GM23338 (cell line): ENCODE results near the gene SCTR. TPM values are rescaled to one million over a fixed set of nuclear protein-coding genes. Genes with fewer than 3 reads are reported as not detected.

Source experiments
- ATAC-seq: fragments of 200-7000 bp; cut with Tn5 transposase; 3 replicates; pipeline ENCODE4 v1.9.1; 2020
- DNase-seq: peaks from one replicate; pipeline ENCODE4 v3.0.0-alpha.2; 2015; ENCODE audit warnings: low spot score
- H2AFZ ChIP-seq: fragments of 200-600 bp; sonication (generic); 2 replicates; pipeline ENCODE4 v1.8.0; 2016; ENCODE audit warnings: antibody characterized with exemption, mild to moderate bottlenecking, moderate library complexity
- H3F3A ChIP-seq: fragments of 200-600 bp; sonication (generic); replicated peaks from 2 replicates; pipeline ENCODE4 v1.8.0; 2017; ENCODE audit warnings: antibody characterized with exemption, mixed run types, low read depth
- H3K27ac ChIP-seq: fragments of 200-600 bp; sonication (generic); 2 replicates; pipeline ENCODE4 v1.6.1; 2016; ENCODE audit warnings: low read depth
- H3K27me3 ChIP-seq: fragments of 200-600 bp; sonication (generic); 2 replicates; pipeline ENCODE4 v1.8.0; 2016; ENCODE audit warnings: mild to moderate bottlenecking, mixed run types, moderate library complexity; ENCODE audit not compliant: insufficient read depth
- H3K36me3 ChIP-seq: fragments of 200-600 bp; sonication (generic); 2 replicates; pipeline ENCODE4 v1.8.0; 2016; ENCODE audit warnings: mild to moderate bottlenecking; ENCODE audit not compliant: insufficient read depth
- H3K4me1 ChIP-seq: fragments of 200-600 bp; sonication (generic); 2 replicates; pipeline ENCODE4 v1.8.0; 2016; ENCODE audit warnings: mild to moderate bottlenecking, moderate library complexity; ENCODE audit not compliant: insufficient read depth
- H3K4me2 ChIP-seq: fragments of 200-600 bp; sonication (generic); 2 replicates; pipeline ENCODE4 v1.7.1; 2017; ENCODE audit warnings: mixed run types
- H3K4me3 ChIP-seq: fragments of 200-600 bp; sonication (generic); 2 replicates; pipeline ENCODE4 v1.6.1; 2016; ENCODE audit warnings: mixed run types
- H3K79me2 ChIP-seq: fragments of 200-600 bp; sonication (generic); replicated peaks from 2 replicates; pipeline ENCODE4 v1.8.0; 2017; ENCODE audit warnings: mild to moderate bottlenecking; ENCODE audit not compliant: insufficient read depth
- H3K9me2 ChIP-seq: fragments of 200-600 bp; sonication (generic); 2 replicates; pipeline ENCODE4 v1.8.0; 2017; ENCODE audit not compliant: insufficient read depth
- H4K20me1 ChIP-seq: fragments of 200-600 bp; sonication (generic); replicated peaks from 2 replicates; pipeline ENCODE4 v1.8.0; 2017; ENCODE audit warnings: mild to moderate bottlenecking; ENCODE audit not compliant: insufficient read depth
- H3K27ac Mint-ChIP-seq: 2 replicates; pipeline ENCODE4 v1.8.0; 2020; ENCODE audit warnings: inconsistent platforms, mild to moderate bottlenecking, moderate library complexity, mixed read lengths
- H3K27me3 Mint-ChIP-seq: 3 replicates; pipeline ENCODE4 v1.8.0; 2022; ENCODE audit warnings: low read depth, mild to moderate bottlenecking, moderate library complexity, mixed read lengths, inconsistent platforms; ENCODE audit not compliant: insufficient read depth, poor library complexity
- H3K36me3 Mint-ChIP-seq: 3 replicates; pipeline ENCODE4 v1.8.0; 2021; ENCODE audit warnings: low read depth, mild to moderate bottlenecking, inconsistent platforms, moderate library complexity, mixed read lengths
- H3K4me1 Mint-ChIP-seq: 3 replicates; pipeline ENCODE4 v1.8.0; 2020; ENCODE audit warnings: mild to moderate bottlenecking, inconsistent platforms, mixed read lengths
- H3K4me3 Mint-ChIP-seq: 3 replicates; pipeline ENCODE4 v1.8.0; 2021; ENCODE audit warnings: moderate library complexity, mild to moderate bottlenecking, inconsistent platforms, mixed read lengths
- H3K9me3 Mint-ChIP-seq: 3 replicates; pipeline ENCODE4 v1.8.0; 2020; ENCODE audit warnings: moderate library complexity, mild to moderate bottlenecking, inconsistent platforms, mixed read lengths
- CREB1 ChIP-seq: fragments of 250-450 bp; sonication (Bioruptor Pico); IDR thresholded peaks from 2 replicates; pipeline ENCODE4 v1.5.0; 2020; ENCODE audit warnings: low read depth, mild to moderate bottlenecking, moderate library complexity
- CTCF ChIP-seq, 2 experiments: fragments of 200-600 bp in 1 of 2; sonication (generic) in 1 of 2; conservative IDR thresholded peaks; 2 replicates each; pipeline versions ENCODE4 v1.5.1 to v1.6.1; 2016 to 2017; ENCODE audit warnings: antibody characterized with exemption in 2 of 2, low read depth in 2 of 2, mild to moderate bottlenecking in 2 of 2, moderate library complexity in 1 of 2
- ETS1 ChIP-seq: IDR thresholded peaks from 2 replicates; pipeline ENCODE4 v1.6.1; 2016; ENCODE audit warnings: antibody characterized with exemption
- EZH2 ChIP-seq: fragments of 200-600 bp; sonication (generic); IDR thresholded peaks from one replicate; pipeline ENCODE4 v1.8.0; 2017; ENCODE audit warnings: antibody characterized with exemption, mild to moderate bottlenecking, low read depth; ENCODE audit not compliant: unreplicated experiment
- EZH2phosphoT487 ChIP-seq: fragments of 200-600 bp; sonication (generic); IDR thresholded peaks from one replicate; pipeline ENCODE4 v1.8.1; 2018; ENCODE audit warnings: antibody characterized with exemption; ENCODE audit not compliant: unreplicated experiment
- JUNB ChIP-seq: IDR thresholded peaks from one replicate; pipeline ENCODE4 v1.6.1; 2016; ENCODE audit warnings: antibody characterized with exemption; ENCODE audit not compliant: unreplicated experiment
- NANOG ChIP-seq: IDR thresholded peaks from 2 replicates; pipeline ENCODE4 v1.6.1; 2016; ENCODE audit warnings: antibody characterized with exemption, borderline replicate concordance
- POLR2AphosphoS5 ChIP-seq: IDR thresholded peaks from 2 replicates; pipeline ENCODE4 v1.6.1; 2016; ENCODE audit warnings: antibody characterized with exemption, low read depth
- REST ChIP-seq: IDR thresholded peaks from one replicate; pipeline ENCODE4 v1.6.1; 2018; ENCODE audit warnings: antibody characterized with exemption; ENCODE audit not compliant: unreplicated experiment
- STAT1 ChIP-seq: IDR thresholded peaks from one replicate; pipeline ENCODE4 v1.6.1; 2016; ENCODE audit warnings: antibody characterized with exemption; ENCODE audit not compliant: unreplicated experiment
- ZNF114 ChIP-seq: fragments of 250-450 bp; sonication (Bioruptor Pico); IDR thresholded peaks from 2 replicates; pipeline ENCODE4 v1.5.0; 2020; ENCODE audit warnings: mild to moderate bottlenecking, moderate library complexity
- ZNF331 ChIP-seq: fragments of 250-450 bp; sonication (Bioruptor Pico); IDR thresholded peaks from 2 replicates; pipeline ENCODE4 v1.5.0; 2020; ENCODE audit warnings: low read depth, mild to moderate bottlenecking, moderate library complexity
- ZNF462 ChIP-seq: fragments of 250-450 bp; sonication (Bioruptor Pico); IDR thresholded peaks from 2 replicates; pipeline ENCODE4 v1.5.0; 2020; ENCODE audit warnings: mild to moderate bottlenecking, moderate library complexity
- polyA plus RNA-seq: library from polyadenylated mRNA; unstranded; fragments of >200 nt; fragmentation: Nextera tagmentation; extraction: Ambion mirVana; gene quantifications from 2 replicates; pipeline ENCODE4 v1.2.1, GENCODE V29; 2016
- total RNA-seq: library from RNA; depleted of rRNA; stranded (reverse); fragments of >200 nt; shearing (Covaris generic); gene quantifications from 2 replicates; pipeline ENCODE4 v1.2.3, GENCODE V29; 2014

The SCTR gene
- total and polyA plus RNA-seq, 2 experiments from 2014 or later, result not detected

DNA sequence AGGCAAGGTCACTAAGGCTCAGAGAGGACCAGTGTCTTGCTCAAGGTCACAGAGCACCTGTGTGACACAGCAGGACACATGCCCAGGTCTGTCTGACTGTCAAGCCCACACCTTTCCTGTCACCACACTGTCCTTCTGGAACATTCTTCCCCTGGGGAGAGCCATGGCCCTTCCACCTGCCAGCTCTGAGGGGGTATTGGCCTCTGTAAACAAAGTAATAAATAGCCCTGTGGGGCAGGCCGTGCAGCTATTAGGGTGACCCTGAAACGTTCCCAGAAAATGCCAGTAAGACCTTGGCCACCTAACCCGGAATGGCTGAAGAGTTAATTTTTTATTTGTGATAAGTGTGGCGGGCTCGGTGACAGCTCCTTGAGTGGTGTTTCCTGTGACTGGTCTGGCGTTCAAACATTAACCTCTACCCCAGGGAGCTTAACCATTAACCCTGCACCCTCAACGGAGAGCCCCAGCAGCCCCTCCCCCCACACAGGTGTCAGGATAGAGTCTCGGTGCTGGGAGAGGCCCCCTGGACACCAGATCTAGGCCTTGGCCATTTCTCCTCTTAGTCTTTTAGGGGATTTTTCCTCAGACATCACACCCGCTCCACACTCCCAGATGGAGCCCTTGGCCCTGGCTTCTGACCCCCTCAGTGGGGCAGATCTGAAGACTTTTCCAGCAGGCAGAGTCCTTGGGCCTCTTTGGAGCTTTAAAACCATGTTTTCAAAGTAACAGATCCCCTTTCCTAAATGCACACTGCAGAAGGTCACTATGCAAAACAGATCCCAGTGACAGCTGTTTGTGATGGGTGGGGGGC is 36.6 kb downstream of the SCTR start:
- Mint-ChIP-seq H3K27ac (no peak overlapping the region), H3K36me3 (no peaks in the 10 kb centered on the region), H3K27me3 (peaks cover 19% of the 10 kb centered on the region), H3K4me3 (no peak overlapping the region), H3K9me3 (no peaks in the 10 kb centered on the region), H3K4me1 (peaks cover 24% of the 10 kb centered on the region)
- TF ChIP-seq CREB1 (no peak), EZH2 (no peak), CTCF (conservative IDR thresholded peaks at IDR 0.05; ENCODE audit: low read depth in 2 of 2) (no peak), REST (no peak), ZNF114 (CRISPR knock-in tag) (no peak), ZNF462 (no peak), ETS1 (no peak), JUNB (no peak), STAT1 (no peak), NANOG (no peak), POLR2AphosphoS5 (no peak), ZNF331 (no peak), EZH2phosphoT487 (no peak)
- ATAC-seq (no peak), DNase-seq (no peak)
- Histone ChIP-seq H3K4me3 (no peak overlapping the region), H3K4me2 (no peak overlapping the region), H3F3A (no peaks in the 10 kb centered on the region), H2AFZ (0 out of 2 replicates have a peak overlapping the region, but pooled peaks have one; percentile 18), H4K20me1 (no peaks in the 10 kb centered on the region), H3K4me1 (no peaks in the 10 kb centered on the region), H3K79me2 (no peaks in the 10 kb centered on the region), H3K9me2 (no peaks in the 10 kb centered on the region), H3K36me3 (no peaks in the 10 kb centered on the region), H3K27me3 (no peaks in the 10 kb centered on the region), H3K27ac (no peak overlapping the region)
